SK-N-SH (cell line): ENCODE data around the gene REPS2. TPM values are rescaled to one million over a fixed set of nuclear protein-coding genes. Genes with fewer than 3 reads are reported as not detected.

Source experiments
- CTCF ChIA-PET: fragments of 300-600, 350-600 bp; formaldehyde crosslinking; extraction: SDS; loops from one replicate; lab custom pipeline; 2021; lab: Yijun Ruan, JAX
- POLR2A ChIA-PET: fragments of 350-600 bp; sonication (Branson Sonifier 250); formaldehyde crosslinking; extraction: SDS; loops from one replicate; lab custom pipeline; 2020; ENCODE audit warnings: antibody characterized with exemption, inconsistent platforms; lab: Yijun Ruan, JAX
- DNase-seq: peaks from one replicate; pipeline ENCODE4 v3.0.0; 2012
- H2AFZ ChIP-seq: fragments of 200-600 bp; sonication (generic); 2 replicates; pipeline ENCODE4 v1.8.1; 2016; ENCODE audit warnings: antibody characterized with exemption, mild to moderate bottlenecking, low read depth
- H3F3A ChIP-seq: fragments of 200-600 bp; sonication (generic); replicated peaks from 2 replicates; pipeline ENCODE3; 2016; ENCODE audit warnings: antibody characterized with exemption, mild to moderate bottlenecking; ENCODE audit not compliant: insufficient read depth
- H3K27ac ChIP-seq, 2 experiments: fragments of 200-500 bp in 1 of 2; fragments of 200-600 bp in 1 of 2; sonication (Bioruptor generic) in 1 of 2; sonication (generic), shearing (Covaris generic) in 1 of 2; 2 replicates each; pipeline versions ENCODE4 v1.5.1 to v1.6.1; 2014 to 2016; ENCODE audit warnings: low read depth in 2 of 2, inconsistent platforms in 1 of 2, low read length in 1 of 2, mild to moderate bottlenecking in 1 of 2, mixed read lengths in 1 of 2
- H3K27me3 ChIP-seq: fragments of 200-600 bp; sonication (generic), shearing (Covaris generic); 2 replicates; pipeline ENCODE4 v1.6.1; 2016; ENCODE audit warnings: mixed run types; ENCODE audit not compliant: insufficient read depth
- H3K36me3 ChIP-seq, 2 experiments: fragments of 200-500 bp in 1 of 2; fragments of 200-600 bp in 1 of 2; sonication (Bioruptor generic) in 1 of 2; sonication (generic) in 1 of 2; replicated peaks in 1 of 2; 2 replicates each; pipeline versions ENCODE3 to v1.5.1; 2014 to 2016; ENCODE audit warnings: low read length in 1 of 2, mild to moderate bottlenecking in 1 of 2; ENCODE audit not compliant: insufficient read depth in 2 of 2, control insufficient read depth in 1 of 2
- H3K4me1 ChIP-seq, 2 experiments: fragments of 200-500 bp in 1 of 2; fragments of 200-600 bp in 1 of 2; sonication (Bioruptor generic) in 1 of 2; sonication (generic), shearing (Covaris generic) in 1 of 2; 2 replicates each; pipeline versions ENCODE4 v1.5.1 to v1.6.1; 2014 to 2016; ENCODE audit warnings: low read depth in 1 of 2, low read length in 1 of 2, mixed run types in 1 of 2; ENCODE audit not compliant: insufficient read depth in 2 of 2, control insufficient read depth in 1 of 2
- H3K4me2 ChIP-seq: fragments of 200-600 bp; sonication (generic), shearing (Covaris generic); 2 replicates; pipeline ENCODE4 v1.6.1; 2017; ENCODE audit warnings: mixed run types
- H3K4me3 ChIP-seq, 2 experiments: fragments of 200-500 bp in 1 of 2; fragments of 200-600 bp in 1 of 2; sonication (Bioruptor generic) in 1 of 2; sonication (generic), shearing (Covaris generic) in 1 of 2; 2 replicates each; pipeline versions ENCODE4 v1.5.1 to v1.8.1; 2014 to 2016; ENCODE audit warnings: low read depth in 2 of 2, inconsistent platforms in 1 of 2, low read length in 1 of 2, mild to moderate bottlenecking in 1 of 2, mixed read lengths in 1 of 2, moderate library complexity in 1 of 2
- H3K79me2 ChIP-seq: fragments of 200-600 bp; sonication (generic); 2 replicates; pipeline ENCODE4 v1.8.1; 2017; ENCODE audit warnings: mild to moderate bottlenecking; ENCODE audit not compliant: insufficient read depth
- H3K9ac ChIP-seq: fragments of 200-600 bp; sonication (generic); 2 replicates; pipeline ENCODE4 v1.6.1; 2017; ENCODE audit warnings: mixed run types
- H3K9me2 ChIP-seq: fragments of 200-600 bp; sonication (generic); 2 replicates; pipeline ENCODE4 v1.6.1; 2017; ENCODE audit warnings: mixed run types
- H3K9me3 ChIP-seq: fragments of 200-600 bp; sonication (generic); 2 replicates; pipeline ENCODE4 v1.6.1; 2017; ENCODE audit warnings: mixed run types, mild to moderate bottlenecking, moderate library complexity
- H4K20me1 ChIP-seq: fragments of 200-600 bp; sonication (generic); 2 replicates; pipeline ENCODE4 v1.6.1; 2017; ENCODE audit warnings: mild to moderate bottlenecking, mixed run types; ENCODE audit not compliant: insufficient read depth
- ELF1 ChIP-seq: IDR thresholded peaks from 2 replicates; pipeline ENCODE4 v1.4.0; 2012
- FOXJ3 ChIP-seq: sonication (generic); formaldehyde crosslinking; IDR thresholded peaks from 2 replicates; pipeline ENCODE4 v1.5.1; 2020; ENCODE audit warnings: mild to moderate bottlenecking, missing genetic modification reagents
- GABPA ChIP-seq: IDR thresholded peaks from 2 replicates; pipeline ENCODE4 v1.4.0; 2012; ENCODE audit warnings: low read depth, mild to moderate bottlenecking
- MXI1 ChIP-seq: IDR thresholded peaks from 2 replicates; pipeline ENCODE4 v1.6.1; 2012; ENCODE audit warnings: mild to moderate bottlenecking, low read depth, low read length, improper control_type of control experiment
- RCOR1 ChIP-seq: fragments of 150-350 bp; IDR thresholded peaks from 2 replicates; pipeline ENCODE4 v1.6.1; 2017; ENCODE audit warnings: antibody characterized with exemption, low read length
- SIN3A ChIP-seq: IDR thresholded peaks from 2 replicates; pipeline ENCODE4 v1.6.1; 2012; ENCODE audit warnings: low read depth, mild to moderate bottlenecking, low read length, moderate library complexity, borderline replicate concordance
- TAF1 ChIP-seq: IDR thresholded peaks from 2 replicates; pipeline ENCODE4 v1.6.1; 2012; ENCODE audit warnings: low read depth, mild to moderate bottlenecking, low read length, moderate library complexity, borderline replicate concordance
- YY1 ChIP-seq: IDR thresholded peaks from 2 replicates; pipeline ENCODE4 v1.4.0; 2012; ENCODE audit warnings: low read depth, mild to moderate bottlenecking
- WGBS: methylation state at CpG from one replicate; pipeline ENCODE4 v1.1.6; 2017; ENCODE audit warnings: low lambda C conversion rate; 5-methylcytosine and 5-hydroxymethylcytosine counted together
- polyA plus RNA-seq, 3 experiments: library from polyadenylated mRNA; depleted of rRNA; stranded (reverse); fragments of >200 nt; gene quantifications; 2 replicates each; pipeline ENCODE4 v1.2.3, GENCODE V29; 2012
- small RNA-seq, 7 experiments: library from RNA; depleted of rRNA; stranded (forward); fragments of <200 nt; gene quantifications; one replicate each; pipeline ENCODE3, GENCODE V24; 2012
- TF ChIP-seq, protein P1 (sequence below): IDR thresholded peaks from 2 replicates; pipeline ENCODE4 v1.4.0; 2012; ENCODE audit warnings: low read depth, borderline replicate concordance

Gene REPS2
- polyA plus RNA-seq, 1 of the 3 experiments (the other 2 are of a cell fraction): 0.62 TPM

DNA sequence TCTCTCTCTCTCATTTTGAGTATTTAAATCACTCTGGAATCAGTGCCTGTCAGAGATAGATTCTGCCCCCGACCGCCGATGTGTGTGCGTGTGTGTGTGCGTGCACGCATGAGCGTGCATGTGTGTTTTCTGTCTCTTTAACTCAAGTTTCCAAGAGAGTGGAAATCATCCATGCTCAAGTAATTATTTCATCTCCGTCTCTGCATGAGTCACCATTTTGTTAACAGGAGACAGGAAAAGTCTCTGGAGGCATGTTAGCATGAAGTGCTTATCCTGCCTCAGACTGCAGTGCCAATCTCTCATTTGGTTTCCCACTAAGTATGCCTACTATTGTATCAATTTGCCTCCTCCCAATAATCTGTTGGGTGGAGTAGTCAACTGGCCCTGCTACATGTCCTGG is 245.6 kb downstream of the REPS2 start:
- Histone ChIP-seq H3K27ac (no peak overlapping the region), H3K79me2 (no peaks in the 10 kb centered on the region), H4K20me1 (no peaks in the 10 kb centered on the region), H3K4me1 (no peaks in the 10 kb centered on the region), H3K9me2 (no peaks in the 10 kb centered on the region), H3K27me3 (no peaks in the 10 kb centered on the region), H3K4me2 (no peak overlapping the region), H3K9ac (no peak overlapping the region), H3K4me3 (no peak overlapping the region), H3K36me3 (no peaks in the 10 kb centered on the region), H3F3A (no peaks in the 10 kb centered on the region), H2AFZ (no peak overlapping the region), H3K9me3 (no peaks in the 10 kb centered on the region)
- WGBS: 44% methylated on average over 8 of the region's 8 CpGs
- TF ChIP-seq, protein P1, sequence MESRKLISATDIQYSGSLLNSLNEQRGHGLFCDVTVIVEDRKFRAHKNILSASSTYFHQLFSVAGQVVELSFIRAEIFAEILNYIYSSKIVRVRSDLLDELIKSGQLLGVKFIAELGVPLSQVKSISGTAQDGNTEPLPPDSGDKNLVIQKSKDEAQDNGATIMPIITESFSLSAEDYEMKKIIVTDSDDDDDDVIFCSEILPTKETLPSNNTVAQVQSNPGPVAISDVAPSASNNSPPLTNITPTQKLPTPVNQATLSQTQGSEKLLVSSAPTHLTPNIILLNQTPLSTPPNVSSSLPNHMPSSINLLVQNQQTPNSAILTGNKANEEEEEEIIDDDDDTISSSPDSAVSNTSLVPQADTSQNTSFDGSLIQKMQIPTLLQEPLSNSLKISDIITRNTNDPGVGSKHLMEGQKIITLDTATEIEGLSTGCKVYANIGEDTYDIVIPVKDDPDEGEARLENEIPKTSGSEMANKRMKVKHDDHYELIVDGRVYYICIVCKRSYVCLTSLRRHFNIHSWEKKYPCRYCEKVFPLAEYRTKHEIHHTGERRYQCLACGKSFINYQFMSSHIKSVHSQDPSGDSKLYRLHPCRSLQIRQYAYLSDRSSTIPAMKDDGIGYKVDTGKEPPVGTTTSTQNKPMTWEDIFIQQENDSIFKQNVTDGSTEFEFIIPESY: no peak
- TF ChIP-seq GABPA (no peak), SIN3A (no peak), RCOR1 (no peak), FOXJ3 (no peak), MXI1 (no peak), YY1 (no peak), TAF1 (no peak), ELF1 (no peak)
- DNase-seq: no peak
- CTCF ChIA-PET: no interaction called here
- POLR2A ChIA-PET: no interaction called here

Small RNAs within 50 kb of the gene (small RNA-seq; reads per million reads assigned to genes)
- gene RF00019 (0 reads per million in 7 experiments), gene RF00190 (0 to 0.06 (median 0) reads per million in 7 experiments)

Other genes with a start within 250 kb of the REPS2 start
- gene CTPS2, start 234.0 kb upstream of the REPS2 start, polyA plus RNA-seq (2012; rRNA removed): 6.1 and 6.9 TPM in 2 replicates
- 11.9 and 12.9 TPM in 2 replicates for gene SYAP1, start 227.0 kb upstream of the REPS2 start, polyA plus RNA-seq (2012; rRNA removed)
- gene TXLNG, start 160.2 kb upstream of the REPS2 start, polyA plus RNA-seq (2012; rRNA removed): 12.1 and 16.6 TPM in 2 replicates
- 172 and 198 TPM in 2 replicates for gene RBBP7, start 76.3 kb upstream of the REPS2 start, polyA plus RNA-seq (2012; rRNA removed)